GM18867 (cell line): ENCODE measurements around the gene LMNTD2.
A peak's percentile ranks its signal among the peaks of the same experiment; 100 is the strongest.

Experiments used
- ATAC-seq: cut with Tn5 transposase; IDR thresholded peaks from one replicate; pipeline ENCODE4 v1.9.1; 2021; ENCODE audit warnings: mild to moderate bottlenecking, moderate library complexity; ENCODE audit not compliant: unreplicated experiment

Gene LMNTD2

GRCh38 chr11:535519-536454 lies 24.8 kb downstream of the LMNTD2 start, which contains the start of gene HRAS:
Gene HRAS, minus strand, starts transcription at chr11:535576.
- peak; percentile 66 for ATAC-seq

GRCh38 chr11:535210-535518 lies 25.4 kb downstream of the LMNTD2 start:
- no peak for ATAC-seq

- peak; percentile 1 for ATAC-seq
Observed at GRCh38 chr11:534396-535209, 25.9 kb downstream of the LMNTD2 start.

GRCh38 chr11:533586-534395 lies 26.7 kb downstream of the LMNTD2 start:
- ATAC-seq: no peak

GRCh38 chr11:532986-533585 lies 27.5 kb downstream of the LMNTD2 start:
- no peak for ATAC-seq

- ATAC-seq: no peak
Observed at GRCh38 chr11:532527-532985, 28.0 kb downstream of the LMNTD2 start.

GRCh38 chr11:531919-532526 lies 28.5 kb downstream of the LMNTD2 start:
- ATAC-seq: no peak

- ATAC-seq: no peak
Observed at GRCh38 chr11:530960-531831, 29.3 kb downstream of the LMNTD2 start.

- no peak for ATAC-seq
Observed at GRCh38 chr11:529728-530411, 30.7 kb downstream of the LMNTD2 start.

GRCh38 chr11:528815-529727 lies 31.5 kb downstream of the LMNTD2 start:
- no peak for ATAC-seq

- ATAC-seq: no peak
Observed at GRCh38 chr11:528166-528814, 32.2 kb downstream of the LMNTD2 start.

GRCh38 chr11:526192-526591 lies 34.3 kb downstream of the LMNTD2 start:
- ATAC-seq: no peak

GRCh38 chr11:521177-521688 lies 39.3 kb downstream of the LMNTD2 start:
- ATAC-seq: no peak

GRCh38 chr11:520428-521176 lies 39.9 kb downstream of the LMNTD2 start:
- no peak for ATAC-seq

- ATAC-seq: peak; percentile 74
Observed at GRCh38 chr11:518463-519202, 41.9 kb downstream of the LMNTD2 start.
